Keratinocyte (primary cell): ENCODE measurements around the gene PHLDA3. TPM values are rescaled to one million over a fixed set of nuclear protein-coding genes. Genes with fewer than 3 reads are reported as not detected.

Experiments used
- DNase-seq: peaks from one replicate; pipeline ENCODE4 v3.0.0-alpha.2; 2011; ENCODE audit warnings: low read depth, missing footprints, low spot score
- FAIRE-seq: peaks from 2 replicates; lab custom pipeline; 2011; peaks lifted over from hg19 to GRCh38; lab: Jason Lieb, UNC
- H2AFZ ChIP-seq: 2 replicates; pipeline ENCODE4 v1.6.0; 2012; ENCODE audit warnings: low read length, control low read depth, inconsistent platforms; ENCODE audit not compliant: control insufficient read depth
- H3K27ac ChIP-seq: 2 replicates; pipeline ENCODE4 v1.5.1; 2011; ENCODE audit warnings: low read length; ENCODE audit not compliant: control insufficient read depth, insufficient read depth
- H3K27me3 ChIP-seq: 3 replicates; pipeline ENCODE4 v1.6.0; 2011; ENCODE audit warnings: low read length; ENCODE audit not compliant: control insufficient read depth, insufficient read depth; ENCODE audit errors: extremely low read depth
- H3K36me3 ChIP-seq, 2 experiments: 2 replicates in 1 of 2; 3 replicates in 1 of 2; pipeline ENCODE4 v1.5.1; 2011; ENCODE audit warnings: low read length in 2 of 2, mild to moderate bottlenecking in 1 of 2; ENCODE audit not compliant: control insufficient read depth in 2 of 2, insufficient read depth in 2 of 2; ENCODE audit errors: extremely low read depth in 1 of 2
- H3K4me1 ChIP-seq: 3 replicates; pipeline ENCODE4 v1.5.1; 2011; ENCODE audit warnings: low read length; ENCODE audit not compliant: control insufficient read depth, insufficient read depth; ENCODE audit errors: extremely low read depth
- H3K4me2 ChIP-seq: 3 replicates; pipeline ENCODE4 v1.6.0; 2011; ENCODE audit warnings: low read depth, low read length; ENCODE audit not compliant: control insufficient read depth, insufficient read depth; ENCODE audit errors: extremely low read depth
- H3K4me3 ChIP-seq, 3 experiments: fragments of 200-600 bp in 1 of 3; sonication (generic) in 1 of 3; 2 replicates in 2 of 3; 3 replicates in 1 of 3; pipeline ENCODE4 v1.5.1; 2011 to 2016; ENCODE audit warnings: low read length in 3 of 3, mild to moderate bottlenecking in 3 of 3, control low read depth in 2 of 3, inconsistent platforms in 1 of 3, low read depth in 1 of 3, mixed read lengths in 1 of 3, mixed run types in 1 of 3, moderate library complexity in 1 of 3; ENCODE audit not compliant: control insufficient read depth in 2 of 3, insufficient read depth in 2 of 3; ENCODE audit errors: extremely low read depth in 1 of 3
- H3K79me2 ChIP-seq: 2 replicates; pipeline ENCODE4 v1.6.0; 2012; ENCODE audit warnings: low read length; ENCODE audit not compliant: control insufficient read depth, insufficient read depth
- H3K9ac ChIP-seq: 3 replicates; pipeline ENCODE4 v1.6.0; 2011; ENCODE audit warnings: low read length; ENCODE audit not compliant: control insufficient read depth, insufficient read depth; ENCODE audit errors: extremely low read depth
- H3K9me1 ChIP-seq: 3 replicates; pipeline ENCODE4 v1.6.0; 2011; ENCODE audit warnings: low read length; ENCODE audit not compliant: control insufficient read depth, insufficient read depth; ENCODE audit errors: extremely low read depth
- H3K9me3 ChIP-seq: 2 replicates; pipeline ENCODE4 v1.5.1; 2012; ENCODE audit warnings: low read depth, low read length; ENCODE audit not compliant: control insufficient read depth
- H4K20me1 ChIP-seq: 3 replicates; pipeline ENCODE4 v1.6.0; 2011; ENCODE audit warnings: low read length; ENCODE audit not compliant: control insufficient read depth, insufficient read depth; ENCODE audit errors: extremely low read depth
- CTCF ChIP-seq, 3 experiments: IDR thresholded peaks in 1 of 3; conservative IDR thresholded peaks in 1 of 3; optimal IDR thresholded peaks in 1 of 3; 2 replicates in 2 of 3; 3 replicates in 1 of 3; pipeline versions ENCODE3 to v1.5.1; 2011; ENCODE audit warnings: low read length in 3 of 3, mild to moderate bottlenecking in 3 of 3, moderate library complexity in 2 of 3, control low read depth in 1 of 3, inconsistent platforms in 1 of 3; ENCODE audit not compliant: insufficient read depth in 2 of 3; ENCODE audit errors: extremely low read depth in 1 of 3
- EZH2 ChIP-seq: IDR thresholded peaks from one replicate; pipeline ENCODE4 v1.6.1; 2012; ENCODE audit warnings: inconsistent platforms, mild to moderate bottlenecking, low read length, moderate library complexity
- dilution Hi-C: fragments of 300-500 bp; cut with MboI; formaldehyde crosslinking; loops from one replicate; pipeline ENCODE4 v1.7.0; 2020; ENCODE audit warnings: low sequenced_read_pairs; ENCODE audit not compliant: extremely low pct_ligation_motif_present
- polyA plus RNA-seq, 5 experiments: library from polyadenylated mRNA; depleted of rRNA in 3 of 5; stranded (reverse) in 3 of 5; stranded (forward) in 1 of 5; unstranded in 1 of 5; fragments of >200 nt; gene quantifications; 1 replicate in 1 of 5; 2 replicates in 3 of 5; 3 replicates in 1 of 5; pipeline versions ENCODE4 v1.2.1 to v1.2.3, GENCODE V29; 2011 to 2012; ENCODE audit warnings: missing spikeins in 2 of 5, low read depth in 1 of 5, low replicate concordance in 1 of 5

The PHLDA3 gene
- polyA plus RNA-seq, 1 donor (not counting 4 experiments of a cell fraction or from before 2014, with no cell fraction given), result 48.2 TPM

- no peaks in the 10 kb centered on the region for H3K36me3 ChIP-seq
- no peaks in the 10 kb centered on the region for H3K27me3 ChIP-seq
- TF ChIP-seq EZH2 (no peak), CTCF (optimal IDR thresholded peaks at IDR 0.05 in 1 of 3, IDR thresholded peaks at IDR 0.05 in 1 of 3, conservative IDR thresholded peaks at IDR 0.05 in 1 of 3; ENCODE audit: extremely low read depth in 1 of 3, insufficient read depth in 2 of 3, low read length in 3 of 3) (no peak)
- no peaks in the 10 kb centered on the region for H4K20me1 ChIP-seq
- dilution Hi-C loops, result no loop called here
- H3K4me3 ChIP-seq, result no peak overlapping the region
- H3K9ac ChIP-seq, result no peak overlapping the region
- no peak for FAIRE-seq
- peaks cover 4% of the 10 kb centered on the region for H3K4me1 ChIP-seq
- no peak overlapping the region for H3K4me2 ChIP-seq
- no peak overlapping the region for H3K27ac ChIP-seq
- no peak overlapping the region for H2AFZ ChIP-seq
- H3K9me3 ChIP-seq, result no peaks in the 10 kb centered on the region
- DNase-seq, result no peak
- H3K79me2 ChIP-seq, result no peaks in the 10 kb centered on the region
- H3K9me1 ChIP-seq, result no peaks in the 10 kb centered on the region
These were observed 38.2 kb downstream of the PHLDA3 start for GRCh38 chr1:201430776-201431175.

- no peaks in the 10 kb centered on the region for H3K9me3 ChIP-seq
- dilution Hi-C loops, result no loop called here
- no peak for FAIRE-seq
- H4K20me1 ChIP-seq, result no peaks in the 10 kb centered on the region
- H3K4me1 ChIP-seq, result no peaks in the 10 kb centered on the region
- TF ChIP-seq CTCF (optimal IDR thresholded peaks at IDR 0.05 in 1 of 3, IDR thresholded peaks at IDR 0.05 in 1 of 3, conservative IDR thresholded peaks at IDR 0.05 in 1 of 3; ENCODE audit: extremely low read depth in 1 of 3, insufficient read depth in 2 of 3, low read length in 3 of 3) (no peak), EZH2 (no peak)
- H2AFZ ChIP-seq, result no peak overlapping the region
- DNase-seq, result no peak
- no peaks in the 10 kb centered on the region for H3K9me1 ChIP-seq
- H3K79me2 ChIP-seq, result no peaks in the 10 kb centered on the region
- no peak overlapping the region for H3K4me3 ChIP-seq
- no peak overlapping the region for H3K9ac ChIP-seq
- no peak overlapping the region for H3K4me2 ChIP-seq
- H3K36me3 ChIP-seq, result no peaks in the 10 kb centered on the region
- no peaks in the 10 kb centered on the region for H3K27me3 ChIP-seq
- no peak overlapping the region for H3K27ac ChIP-seq
These were observed 39.1 kb downstream of the PHLDA3 start for GRCh38 chr1:201429736-201430501.
